Nasal cavity respiratory epithelium epithelial cell of viscerocranial mucosa (primary cell): ENCODE results near the gene C18orf63. TPM values are rescaled to one million over a fixed set of nuclear protein-coding genes. Genes with fewer than 3 reads are reported as not detected.

Experiments used
- total RNA-seq: library from RNA; depleted of rRNA; stranded (reverse); fragments of >200 nt; gene quantifications from 2 replicates; pipeline ENCODE4 v1.2.3, GENCODE V29; 2014

Gene C18orf63
- total RNA-seq: not detected in 2 replicates

DNA sequence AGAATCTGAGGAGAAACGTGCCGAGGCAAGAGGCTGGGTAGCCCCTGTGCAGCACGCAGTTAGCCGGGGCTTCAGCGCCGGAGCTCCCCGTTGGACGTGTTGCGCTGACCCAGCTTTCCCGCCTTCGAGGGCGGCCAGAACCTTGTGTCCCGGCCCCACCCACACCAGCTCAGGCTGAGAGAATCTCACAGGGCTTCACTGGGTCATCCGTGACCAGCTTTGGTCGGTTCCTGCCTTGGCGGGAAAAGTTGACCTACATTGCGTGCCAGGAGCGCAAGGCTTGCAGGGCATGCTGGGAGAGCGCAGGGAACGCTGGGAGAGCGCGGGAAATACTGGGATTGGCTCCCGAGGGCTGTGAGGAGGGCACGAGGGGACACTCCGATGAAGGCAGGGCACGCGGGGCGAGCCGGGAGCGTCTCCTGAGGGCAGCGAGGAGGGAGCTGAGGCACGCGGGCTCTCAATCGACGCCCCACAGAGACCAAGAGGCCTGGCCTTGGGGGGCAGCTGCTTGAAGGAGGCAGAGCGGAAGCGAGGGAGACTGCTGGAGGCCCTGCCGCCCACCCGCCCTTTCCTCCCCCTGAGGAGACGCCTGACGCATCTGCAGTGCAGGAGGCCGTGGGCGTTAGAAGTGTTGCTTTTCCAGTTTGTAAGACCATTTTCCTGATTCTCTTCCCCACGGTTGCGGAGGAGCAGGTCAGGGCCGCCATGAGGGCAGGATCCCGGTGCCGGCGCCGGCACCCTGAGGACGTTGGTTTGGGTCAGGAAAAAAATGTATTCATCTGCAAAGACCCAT lies at the start of gene C18orf63:
Gene C18orf63, plus strand, starts transcription at position 376 of the 793 bp plus-strand sequence. CDS start 2,027 bp downstream, outside the sequence.

DNA sequence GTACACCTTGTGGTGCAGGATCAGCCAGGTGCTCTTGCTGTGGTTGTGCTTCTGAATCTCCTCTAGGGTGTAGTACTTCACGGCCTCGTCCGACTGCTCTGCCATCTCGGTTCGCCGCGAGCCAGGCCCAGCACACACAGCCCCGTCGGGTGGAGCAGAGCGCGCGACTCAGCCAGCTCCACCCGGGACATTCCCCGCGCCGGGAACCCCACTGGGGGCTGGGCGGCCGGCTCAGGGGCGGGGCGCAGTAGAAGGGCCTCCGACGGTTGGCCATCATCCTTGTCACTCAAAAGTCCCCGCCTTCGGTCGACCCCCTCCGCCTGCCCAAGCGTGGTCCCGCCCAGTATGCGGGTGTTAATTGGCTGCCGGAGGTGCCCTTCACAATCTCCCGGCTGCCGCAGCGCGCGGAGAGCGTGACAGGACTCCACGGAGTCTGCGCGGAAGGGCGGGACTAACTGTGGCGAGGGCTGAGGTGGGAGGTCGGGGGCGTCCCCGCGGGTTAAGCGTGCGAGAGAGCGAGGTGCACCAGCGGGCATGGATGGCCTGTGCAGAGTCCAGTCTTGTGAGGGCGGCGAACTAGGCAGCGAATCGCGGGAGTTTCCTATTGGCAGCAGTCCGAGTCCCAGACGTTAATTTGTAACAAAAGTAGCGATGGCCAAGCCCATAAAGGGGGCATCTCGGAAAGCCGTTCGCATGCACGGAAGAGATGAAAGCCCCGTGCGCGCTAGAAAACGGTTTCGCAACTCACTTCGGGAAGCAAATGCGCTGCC lies 23.7 kb upstream of the C18orf63 start, which contains the start of gene CYB5A:
Gene CYB5A, minus strand, starts transcription at position 193 of the 770 bp plus-strand sequence. Its CDS starts 88 bp downstream, at position 105.

Other genes starting within 250 kb of the C18orf63 start
- gene FBXO15, start 168.0 kb upstream of the C18orf63 start, total RNA-seq: under 0.01 and 0.78 TPM in 2 replicates
- gene TIMM21, start 167.3 kb upstream of the C18orf63 start, total RNA-seq: 27.3 and 42.1 TPM in 2 replicates
- 25.6 and 66.2 TPM in 2 replicates for gene CYB5A, start 23.9 kb upstream of the C18orf63 start, total RNA-seq
- gene DIPK1C, start 141.5 kb downstream of the C18orf63 start, total RNA-seq: not detected in 2 replicates
- gene CNDP2, start 180.5 kb downstream of the C18orf63 start, total RNA-seq: 74.5 and 182 TPM in 2 replicates
- gene CNDP1, start 218.7 kb downstream of the C18orf63 start, total RNA-seq: not detected in 2 replicates